GM12878 (cell line): ENCODE data around the gene GRAMD1B.

ENCODE experiments used
- EP300 ChIP-seq, 2 experiments: fragments of 150-350 bp in 1 of 2; IDR thresholded peaks; 2 replicates each; pipeline ENCODE4 v1.6.1; 2011 to 2012; ENCODE audit warnings: low read depth in 2 of 2, low read length in 2 of 2, borderline replicate concordance in 1 of 2, improper control_type of control experiment in 1 of 2, inconsistent platforms in 1 of 2; ENCODE audit not compliant: control insufficient read depth in 1 of 2
- IRF4 ChIP-seq: IDR thresholded peaks from 2 replicates; pipeline ENCODE4 v1.6.1; 2011; ENCODE audit warnings: low read depth, low read length
- KAT2A ChIP-seq: conservative IDR thresholded peaks from 2 replicates; pipeline ENCODE4 v1.6.1; 2011; ENCODE audit warnings: low read depth, low read length; ENCODE audit not compliant: control insufficient read depth
- TF ChIP-seq, protein P1 (sequence below): IDR thresholded peaks from 2 replicates; pipeline ENCODE4 v1.6.1; 2011; ENCODE audit warnings: low read depth, low read length, improper control_type of control experiment, borderline replicate concordance

DNA sequence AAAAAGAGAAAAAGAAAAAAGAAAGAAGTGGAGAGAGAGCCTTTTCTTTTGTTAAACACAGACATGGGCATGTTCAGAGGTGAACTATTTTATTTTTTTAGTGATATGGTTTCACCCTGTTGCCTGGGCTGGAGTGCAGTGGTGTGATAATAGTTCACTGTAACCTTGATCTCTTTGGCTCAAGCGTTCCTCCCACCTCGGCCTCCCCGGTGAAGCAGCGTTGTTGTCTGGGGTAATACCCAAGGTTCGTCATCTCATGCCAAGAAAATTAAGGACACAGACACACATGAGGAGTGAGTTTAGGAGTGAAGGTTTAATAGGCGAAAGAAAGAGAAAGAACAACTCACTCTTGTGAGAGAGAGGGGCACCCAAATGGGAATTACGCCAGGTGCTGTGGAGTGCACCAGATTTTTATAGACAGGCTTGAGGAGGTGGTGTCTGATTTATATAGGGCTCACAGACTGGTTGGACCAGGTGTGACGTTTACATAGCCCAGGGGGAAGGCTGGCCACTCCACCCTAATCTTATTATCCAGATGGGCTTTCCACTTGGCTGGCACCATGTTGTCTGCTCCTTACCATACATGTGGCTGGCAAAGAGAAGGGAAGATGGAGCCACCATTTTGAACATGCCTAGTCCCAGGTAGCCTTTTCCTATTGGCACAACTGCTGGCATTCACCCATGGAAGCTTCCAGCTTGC, 42.3 kb downstream of the GRAMD1B start:
- TF ChIP-seq IRF4 (no peak), EP300 (IDR thresholded peaks at IDR 0.05; ENCODE audit: borderline replicate concordance in 1 of 2, control insufficient read depth in 1 of 2, low read depth in 2 of 2, low read length in 2 of 2) (no peak), KAT2A (no peak)
- TF ChIP-seq, protein P1, sequence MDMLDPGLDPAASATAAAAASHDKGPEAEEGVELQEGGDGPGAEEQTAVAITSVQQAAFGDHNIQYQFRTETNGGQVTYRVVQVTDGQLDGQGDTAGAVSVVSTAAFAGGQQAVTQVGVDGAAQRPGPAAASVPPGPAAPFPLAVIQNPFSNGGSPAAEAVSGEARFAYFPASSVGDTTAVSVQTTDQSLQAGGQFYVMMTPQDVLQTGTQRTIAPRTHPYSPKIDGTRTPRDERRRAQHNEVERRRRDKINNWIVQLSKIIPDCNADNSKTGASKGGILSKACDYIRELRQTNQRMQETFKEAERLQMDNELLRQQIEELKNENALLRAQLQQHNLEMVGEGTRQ: no peak
